Measurements from ENCODE around the gene VOPP1.
A peak's percentile ranks its signal among the peaks of the same experiment; 100 is the strongest.
"Not testable (repeated sequence)": the region's sequence is repeated elsewhere in the genome, so short reads cannot be mapped to it uniquely, and the experiment has no call there.

The VOPP1 gene

GRCh38 chr7:55510206-55510605 lies 62.1 kb downstream of the VOPP1 start:
- DNase-seq (ENCODE audit: low read depth), result not testable (repeated sequence)

- DNase-seq (ENCODE audit: low read depth), result peak; percentile 6
Measured at GRCh38 chr7:55509322-55509721, 63.0 kb downstream of the VOPP1 start.

GRCh38 chr7:55508221-55509011 lies 63.9 kb downstream of the VOPP1 start:
- DNase-seq (ENCODE audit: low read depth), result no peak

GRCh38 chr7:55507743-55508142 lies 64.6 kb downstream of the VOPP1 start:
- no peak for DNase-seq (ENCODE audit: low read depth)

- no peak for DNase-seq (ENCODE audit: low read depth)
Measured at GRCh38 chr7:55504967-55505658, 67.2 kb downstream of the VOPP1 start.

GRCh38 chr7:55504093-55504859 lies 68.0 kb downstream of the VOPP1 start:
- no peak for DNase-seq (ENCODE audit: low read depth)

GRCh38 chr7:55502858-55503440 lies 69.4 kb downstream of the VOPP1 start:
- no peak for DNase-seq (ENCODE audit: low read depth)

- DNase-seq (ENCODE audit: low read depth), result no peak
Measured at GRCh38 chr7:55502124-55502857, 70.0 kb downstream of the VOPP1 start.

- no peak for DNase-seq (ENCODE audit: low read depth)
Measured at GRCh38 chr7:55501611-55502010, 70.7 kb downstream of the VOPP1 start.

GRCh38 chr7:55500117-55500756 lies 72.1 kb downstream of the VOPP1 start:
- DNase-seq (ENCODE audit: low read depth), result no peak

GRCh38 chr7:55499591-55499990 lies 72.7 kb downstream of the VOPP1 start:
- no peak for DNase-seq (ENCODE audit: low read depth)

- no peak for DNase-seq (ENCODE audit: low read depth)
Measured at GRCh38 chr7:55498770-55499169, 73.5 kb downstream of the VOPP1 start.

- no peak for DNase-seq (ENCODE audit: low read depth)
Measured at GRCh38 chr7:55498142-55498541, 74.2 kb downstream of the VOPP1 start.

- no peak for DNase-seq (ENCODE audit: low read depth)
Measured at GRCh38 chr7:55497521-55497920, 74.8 kb downstream of the VOPP1 start.

- no peak for DNase-seq (ENCODE audit: low read depth)
Measured at GRCh38 chr7:55496906-55497305, 75.4 kb downstream of the VOPP1 start.

GRCh38 chr7:55494951-55495350 lies 77.4 kb downstream of the VOPP1 start:
- no peak for DNase-seq (ENCODE audit: low read depth)

GRCh38 chr7:55493408-55493807 lies 78.9 kb downstream of the VOPP1 start:
- DNase-seq (ENCODE audit: low read depth), result no peak

- no peak for DNase-seq (ENCODE audit: low read depth)
Measured at GRCh38 chr7:55491346-55491745, 81.0 kb downstream of the VOPP1 start.

GRCh38 chr7:55490099-55490498 lies 82.2 kb downstream of the VOPP1 start:
- no peak for DNase-seq (ENCODE audit: low read depth)

- no peak for DNase-seq (ENCODE audit: low read depth)
Measured at GRCh38 chr7:55489552-55489951, 82.8 kb downstream of the VOPP1 start.

- DNase-seq (ENCODE audit: low read depth), result no peak
Measured at GRCh38 chr7:55488804-55489340, 83.4 kb downstream of the VOPP1 start.
